Measurements from ENCODE around the gene PCLAF. TPM values are rescaled to one million over a fixed set of nuclear protein-coding genes. Genes with fewer than 3 reads are reported as not detected.

The PCLAF gene
- total RNA-seq, 1 experiment from 2014 or later: 97.8 TPM

- no TSS peak for BruUV-seq (replicated peaks)
- CTCF ChIA-PET: no interaction called here
- Histone ChIP-seq H3K27ac (ENCODE audit: low read length) (no peak overlapping the region), H3K9me3 (ENCODE audit: control insufficient read depth, insufficient read depth, low read depth, low read length) (no peaks in the 10 kb centered on the region), H3K36me3 (ENCODE audit: control insufficient read depth, insufficient read depth, low read length) (peaks cover 4% of the 10 kb centered on the region; the same call in 1 of the 2 replicates), H3K4me3 (ENCODE audit: low read depth in 2 of 2, low read length in 2 of 2) (no peak overlapping the region), H3K4me1 (ENCODE audit: control insufficient read depth, insufficient read depth, low read length) (peaks cover 5% of the 10 kb centered on the region; the same call in 1 of the 2 replicates), H3K27me3 (ENCODE audit: control insufficient read depth, insufficient read depth, low read length) (no peaks in the 10 kb centered on the region)
- DNase-seq (ENCODE audit: low read depth, low spot score) (no peak), ATAC-seq (no peak)
- in situ Hi-C loops (cut with HindIII; ENCODE audit: low pct_unique_long_range_greater_than_20kb, low sequenced_read_pairs): no loop called here
- POLR2A ChIA-PET: interaction anchor here (0.6 kb wide), 1 partner anchor 102 kb away, joined by 7 read pairs; no protein-coding TSS in a partner anchor
- TF ChIP-seq TCF7L2 (IDR thresholded peaks at IDR 0.05; ENCODE audit: low read depth, low read length) (no peak), SIN3A (IDR thresholded peaks at IDR 0.05; ENCODE audit: borderline replicate concordance, insufficient read depth, low read depth, low read length) (no peak), CTCF (IDR thresholded peaks at IDR 0.05) (no peak), POLR2AphosphoS5 (IDR thresholded peaks at IDR 0.05; ENCODE audit: low read depth, low read length) (no peak)
- TF ChIP-seq, protein P1, sequence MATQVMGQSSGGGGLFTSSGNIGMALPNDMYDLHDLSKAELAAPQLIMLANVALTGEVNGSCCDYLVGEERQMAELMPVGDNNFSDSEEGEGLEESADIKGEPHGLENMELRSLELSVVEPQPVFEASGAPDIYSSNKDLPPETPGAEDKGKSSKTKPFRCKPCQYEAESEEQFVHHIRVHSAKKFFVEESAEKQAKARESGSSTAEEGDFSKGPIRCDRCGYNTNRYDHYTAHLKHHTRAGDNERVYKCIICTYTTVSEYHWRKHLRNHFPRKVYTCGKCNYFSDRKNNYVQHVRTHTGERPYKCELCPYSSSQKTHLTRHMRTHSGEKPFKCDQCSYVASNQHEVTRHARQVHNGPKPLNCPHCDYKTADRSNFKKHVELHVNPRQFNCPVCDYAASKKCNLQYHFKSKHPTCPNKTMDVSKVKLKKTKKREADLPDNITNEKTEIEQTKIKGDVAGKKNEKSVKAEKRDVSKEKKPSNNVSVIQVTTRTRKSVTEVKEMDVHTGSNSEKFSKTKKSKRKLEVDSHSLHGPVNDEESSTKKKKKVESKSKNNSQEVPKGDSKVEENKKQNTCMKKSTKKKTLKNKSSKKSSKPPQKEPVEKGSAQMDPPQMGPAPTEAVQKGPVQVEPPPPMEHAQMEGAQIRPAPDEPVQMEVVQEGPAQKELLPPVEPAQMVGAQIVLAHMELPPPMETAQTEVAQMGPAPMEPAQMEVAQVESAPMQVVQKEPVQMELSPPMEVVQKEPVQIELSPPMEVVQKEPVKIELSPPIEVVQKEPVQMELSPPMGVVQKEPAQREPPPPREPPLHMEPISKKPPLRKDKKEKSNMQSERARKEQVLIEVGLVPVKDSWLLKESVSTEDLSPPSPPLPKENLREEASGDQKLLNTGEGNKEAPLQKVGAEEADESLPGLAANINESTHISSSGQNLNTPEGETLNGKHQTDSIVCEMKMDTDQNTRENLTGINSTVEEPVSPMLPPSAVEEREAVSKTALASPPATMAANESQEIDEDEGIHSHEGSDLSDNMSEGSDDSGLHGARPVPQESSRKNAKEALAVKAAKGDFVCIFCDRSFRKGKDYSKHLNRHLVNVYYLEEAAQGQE (IDR thresholded peaks at IDR 0.05; ENCODE audit: insufficient read depth in 1 of 2, low read depth in 2 of 2, low read length in 1 of 2): no peak
- intact Hi-C loops (cut with micrococcal nuclease; ENCODE audit: unreplicated experiment): no loop called here
Measured at GRCh38 chr15:64361259-64361658, 20.0 kb downstream of the PCLAF start.

GRCh38 chr15:64356710-64357040, 24.6 kb downstream of the PCLAF start:
- in situ Hi-C loops (cut with HindIII; ENCODE audit: low pct_unique_long_range_greater_than_20kb, low sequenced_read_pairs) (no loop called here), intact Hi-C loops (cut with micrococcal nuclease; ENCODE audit: unreplicated experiment) (loop anchor here (5.0 kb wide), 1 partner anchor 144 kb away; no protein-coding TSS in a partner anchor)
- ATAC-seq (no peak), DNase-seq (ENCODE audit: low read depth, low spot score) (no peak)
- Histone ChIP-seq H3K27ac (ENCODE audit: low read length) (peak overlapping the region; percentile 92), H3K4me1 (ENCODE audit: control insufficient read depth, insufficient read depth, low read length) (peaks cover 9% of the 10 kb centered on the region), H3K36me3 (ENCODE audit: control insufficient read depth, insufficient read depth, low read length) (no peaks in the 10 kb centered on the region), H3K4me3 (ENCODE audit: low read depth in 2 of 2, low read length in 2 of 2) (peak overlapping the region; percentile 73 to 97), H3K9me3 (ENCODE audit: control insufficient read depth, insufficient read depth, low read depth, low read length) (no peaks in the 10 kb centered on the region), H3K27me3 (ENCODE audit: control insufficient read depth, insufficient read depth, low read length) (no peaks in the 10 kb centered on the region)
- TF ChIP-seq CTCF (IDR thresholded peaks at IDR 0.05) (no peak), SIN3A (IDR thresholded peaks at IDR 0.05; ENCODE audit: borderline replicate concordance, insufficient read depth, low read depth, low read length) (no peak), TCF7L2 (IDR thresholded peaks at IDR 0.05; ENCODE audit: low read depth, low read length) (no peak), POLR2AphosphoS5 (IDR thresholded peaks at IDR 0.05; ENCODE audit: low read depth, low read length) (no peak)
- TF ChIP-seq, protein P1 (IDR thresholded peaks at IDR 0.05; ENCODE audit: insufficient read depth in 1 of 2, low read depth in 2 of 2, low read length in 1 of 2): no peak
- ChIA-PET POLR2A (interaction anchor here (0.6 kb wide), 1 partner anchor 18 kb away, joined by 3 read pairs; no protein-coding TSS in a partner anchor), CTCF (interaction anchor here (0.6 to 0.7 kb wide), 2 partner anchors 37 to 109 kb away, joined by 3 to 4 read pairs; no protein-coding TSS in a partner anchor)
- BruUV-seq (replicated peaks): no TSS peak

Data from Panc1 (cell line).